ENCODE results near the gene SIPA1.
A peak's percentile ranks its signal among the peaks of the same experiment; 100 is the strongest.

Gene SIPA1

GRCh38 chr11:65646958-65647701, 9.2 kb downstream of the SIPA1 start:
- Histone ChIP-seq H2AFZ (ENCODE audit: insufficient read depth, low read length, poor library complexity) (peak overlapping the region; percentile 47), H3K27ac (ENCODE audit: low read depth, low read length) (no peak overlapping the region), H3K9me3 (ENCODE audit: insufficient read depth, low read depth, low read length) (peaks cover 8% of the 10 kb centered on the region), H3K18ac (ENCODE audit: low read length) (peak overlapping the region; percentile 48), H2BK120ac (ENCODE audit: insufficient read depth, low read length, poor library complexity) (peak overlapping the region; percentile 43), H2BK12ac (ENCODE audit: low read length) (no peak overlapping the region), H4K91ac (ENCODE audit: low read depth, low read length) (peak overlapping the region; percentile 37), H3K4me1 (ENCODE audit: control insufficient read depth in 1 of 2, insufficient read depth in 2 of 2, low read length in 2 of 2) (peaks cover 14 to 29% of the 10 kb centered on the region in 2 experiments), H3K79me2 (ENCODE audit: control insufficient read depth, insufficient read depth, low read length, poor library complexity) (peaks cover under 1% of the 10 kb centered on the region), H3K9ac (ENCODE audit: low read length) (no peak overlapping the region), H2BK5ac (ENCODE audit: low read depth, low read length, poor library complexity) (no peak overlapping the region), H3K4ac (ENCODE audit: low read depth, low read length) (no peak overlapping the region), H4K12ac (ENCODE audit: low read depth, low read length) (peak overlapping the region; percentile 50), H3K27me3 (ENCODE audit: insufficient read depth, low read length) (no peaks in the 10 kb centered on the region), H3K36me3 (ENCODE audit: control insufficient read depth in 1 of 2, insufficient read depth in 2 of 2, low read length in 2 of 2) (peaks cover 28 to 29% of the 10 kb centered on the region in 2 experiments), H3K4me2 (ENCODE audit: low read length) (peak overlapping the region; percentile 60), H4K8ac (ENCODE audit: low read depth, low read length) (peak overlapping the region; percentile 75), H3K79me1 (ENCODE audit: low read length) (peaks cover 3% of the 10 kb centered on the region), H2AK5ac (ENCODE audit: low read length) (no peak overlapping the region), H3K4me3 (ENCODE audit: low read depth, low read length) (peak overlapping the region; percentile 60), H3K14ac (ENCODE audit: low read length) (peak overlapping the region; percentile 21), H3K23ac (ENCODE audit: low read length) (no peak overlapping the region)
- DNase-seq, result peak; percentile 53 to 71
- WGBS (ENCODE audit: extremely low coverage, insufficient coverage, insufficient read length), result no CpG with 5 or more reads among the region's 87 CpGs

GRCh38 chr11:65648997-65649493, 11.1 kb downstream of the SIPA1 start:
- no peak overlapping the region for H3K4me3 ChIP-seq (ENCODE audit: low read depth, low read length)
- no peak overlapping the region for H3K14ac ChIP-seq (ENCODE audit: low read length)
- no peak overlapping the region for H4K8ac ChIP-seq (ENCODE audit: low read depth, low read length)
- H3K9me3 ChIP-seq (ENCODE audit: insufficient read depth, low read depth, low read length), result peaks cover 8% of the 10 kb centered on the region
- no peak overlapping the region for H3K27ac ChIP-seq (ENCODE audit: low read depth, low read length)
- H3K4ac ChIP-seq (ENCODE audit: low read depth, low read length), result no peak overlapping the region
- H3K4me2 ChIP-seq (ENCODE audit: low read length), result no peak overlapping the region
- H3K18ac ChIP-seq (ENCODE audit: low read length), result no peak overlapping the region
- H3K4me1 ChIP-seq (ENCODE audit: control insufficient read depth in 1 of 2, insufficient read depth in 2 of 2, low read length in 2 of 2), result peaks cover 23 to 38% of the 10 kb centered on the region in 2 experiments
- H3K23ac ChIP-seq (ENCODE audit: low read length), result no peak overlapping the region
- no peak overlapping the region for H2AK5ac ChIP-seq (ENCODE audit: low read length)
- H2AFZ ChIP-seq (ENCODE audit: insufficient read depth, low read length, poor library complexity), result no peak overlapping the region
- H4K91ac ChIP-seq (ENCODE audit: low read depth, low read length), result no peak overlapping the region
- H2BK5ac ChIP-seq (ENCODE audit: low read depth, low read length, poor library complexity), result no peak overlapping the region
- H3K9ac ChIP-seq (ENCODE audit: low read length), result no peak overlapping the region
- peaks cover 4% of the 10 kb centered on the region for H3K79me2 ChIP-seq (ENCODE audit: control insufficient read depth, insufficient read depth, low read length, poor library complexity)
- H2BK120ac ChIP-seq (ENCODE audit: insufficient read depth, low read length, poor library complexity), result no peak overlapping the region
- no peaks in the 10 kb centered on the region for H3K27me3 ChIP-seq (ENCODE audit: insufficient read depth, low read length)
- peaks cover 14% of the 10 kb centered on the region for H3K79me1 ChIP-seq (ENCODE audit: low read length)
- peaks cover 33 to 34% of the 10 kb centered on the region in 2 experiments for H3K36me3 ChIP-seq (ENCODE audit: control insufficient read depth in 1 of 2, insufficient read depth in 2 of 2, low read length in 2 of 2)
- H2BK12ac ChIP-seq (ENCODE audit: low read length), result no peak overlapping the region
- WGBS (ENCODE audit: extremely low coverage, insufficient coverage, insufficient read length), result no CpG with 5 or more reads among the region's 12 CpGs
- no peak overlapping the region for H4K12ac ChIP-seq (ENCODE audit: low read depth, low read length)
- DNase-seq, result no peak

GRCh38 chr11:65649656-65650546, 12.0 kb downstream of the SIPA1 start:
- no peak overlapping the region for H3K14ac ChIP-seq (ENCODE audit: low read length)
- peaks cover 4% of the 10 kb centered on the region for H3K79me2 ChIP-seq (ENCODE audit: control insufficient read depth, insufficient read depth, low read length, poor library complexity)
- H3K79me1 ChIP-seq (ENCODE audit: low read length), result peaks cover 14% of the 10 kb centered on the region
- peaks cover 8% of the 10 kb centered on the region for H3K9me3 ChIP-seq (ENCODE audit: insufficient read depth, low read depth, low read length)
- peaks cover 23 to 38% of the 10 kb centered on the region in 2 experiments for H3K4me1 ChIP-seq (ENCODE audit: control insufficient read depth in 1 of 2, insufficient read depth in 2 of 2, low read length in 2 of 2)
- no peaks in the 10 kb centered on the region for H3K27me3 ChIP-seq (ENCODE audit: insufficient read depth, low read length)
- peaks cover 40 to 41% of the 10 kb centered on the region in 2 experiments for H3K36me3 ChIP-seq (ENCODE audit: control insufficient read depth in 1 of 2, insufficient read depth in 2 of 2, low read length in 2 of 2)
- no peak overlapping the region for H3K4me2 ChIP-seq (ENCODE audit: low read length)
- no peak overlapping the region for H3K4me3 ChIP-seq (ENCODE audit: low read depth, low read length)
- no peak overlapping the region for H4K12ac ChIP-seq (ENCODE audit: low read depth, low read length)
- H3K23ac ChIP-seq (ENCODE audit: low read length), result no peak overlapping the region
- no peak overlapping the region for H3K27ac ChIP-seq (ENCODE audit: low read depth, low read length)
- no peak overlapping the region for H4K91ac ChIP-seq (ENCODE audit: low read depth, low read length)
- no peak overlapping the region for H2BK5ac ChIP-seq (ENCODE audit: low read depth, low read length, poor library complexity)
- no peak overlapping the region for H3K9ac ChIP-seq (ENCODE audit: low read length)
- no peak overlapping the region for H3K4ac ChIP-seq (ENCODE audit: low read depth, low read length)
- no peak overlapping the region for H2AK5ac ChIP-seq (ENCODE audit: low read length)
- no peak overlapping the region for H4K8ac ChIP-seq (ENCODE audit: low read depth, low read length)
- no peak overlapping the region for H2AFZ ChIP-seq (ENCODE audit: insufficient read depth, low read length, poor library complexity)
- H2BK12ac ChIP-seq (ENCODE audit: low read length), result no peak overlapping the region
- no peak overlapping the region for H2BK120ac ChIP-seq (ENCODE audit: insufficient read depth, low read length, poor library complexity)
- no peak overlapping the region for H3K18ac ChIP-seq (ENCODE audit: low read length)
- no peak for DNase-seq
- WGBS (ENCODE audit: extremely low coverage, insufficient coverage, insufficient read length), result no CpG with 5 or more reads among the region's 16 CpGs

GRCh38 chr11:65650547-65651338, 12.8 kb downstream of the SIPA1 start:
- Histone ChIP-seq H3K79me2 (ENCODE audit: control insufficient read depth, insufficient read depth, low read length, poor library complexity) (peaks cover 4% of the 10 kb centered on the region), H3K18ac (ENCODE audit: low read length) (no peak overlapping the region), H4K12ac (ENCODE audit: low read depth, low read length) (peak overlapping the region; percentile 12), H2AFZ (ENCODE audit: insufficient read depth, low read length, poor library complexity) (peak overlapping the region; percentile 12), H3K27ac (ENCODE audit: low read depth, low read length) (no peak overlapping the region), H3K4me1 (ENCODE audit: control insufficient read depth in 1 of 2, insufficient read depth in 2 of 2, low read length in 2 of 2) (peaks cover 23 to 36% of the 10 kb centered on the region in 2 experiments), H3K4ac (ENCODE audit: low read depth, low read length) (no peak overlapping the region), H3K36me3 (ENCODE audit: control insufficient read depth in 1 of 2, insufficient read depth in 2 of 2, low read length in 2 of 2) (peaks cover 46 to 49% of the 10 kb centered on the region in 2 experiments), H3K4me3 (ENCODE audit: low read depth, low read length) (no peak overlapping the region), H3K4me2 (ENCODE audit: low read length) (no peak overlapping the region), H2BK5ac (ENCODE audit: low read depth, low read length, poor library complexity) (no peak overlapping the region), H3K79me1 (ENCODE audit: low read length) (peaks cover 14% of the 10 kb centered on the region), H2BK12ac (ENCODE audit: low read length) (peak overlapping the region; percentile 15), H3K9me3 (ENCODE audit: insufficient read depth, low read depth, low read length) (peaks cover 8% of the 10 kb centered on the region), H4K91ac (ENCODE audit: low read depth, low read length) (peak overlapping the region; percentile 44), H4K8ac (ENCODE audit: low read depth, low read length) (no peak overlapping the region), H3K27me3 (ENCODE audit: insufficient read depth, low read length) (no peaks in the 10 kb centered on the region), H3K14ac (ENCODE audit: low read length) (no peak overlapping the region), H3K9ac (ENCODE audit: low read length) (no peak overlapping the region), H2AK5ac (ENCODE audit: low read length) (peak overlapping the region; percentile 35), H3K23ac (ENCODE audit: low read length) (no peak overlapping the region), H2BK120ac (ENCODE audit: insufficient read depth, low read length, poor library complexity) (no peak overlapping the region)
- peak; percentile 71 to 81 for DNase-seq
- WGBS (ENCODE audit: extremely low coverage, insufficient coverage, insufficient read length), result no CpG with 5 or more reads among the region's 20 CpGs
